HG02970 (cell line): Measurements from ENCODE around the gene CCDC142.
A peak's percentile ranks its signal among the peaks of the same experiment; 100 is the strongest.

Experiments
- ATAC-seq: cut with Tn5 transposase; IDR thresholded peaks from one replicate; pipeline ENCODE4 v1.9.1; 2021; ENCODE audit warnings: mild to moderate bottlenecking, moderate library complexity, moderate number of reproducible peaks; ENCODE audit not compliant: unreplicated experiment, low FRiP score

The CCDC142 gene

DNA sequence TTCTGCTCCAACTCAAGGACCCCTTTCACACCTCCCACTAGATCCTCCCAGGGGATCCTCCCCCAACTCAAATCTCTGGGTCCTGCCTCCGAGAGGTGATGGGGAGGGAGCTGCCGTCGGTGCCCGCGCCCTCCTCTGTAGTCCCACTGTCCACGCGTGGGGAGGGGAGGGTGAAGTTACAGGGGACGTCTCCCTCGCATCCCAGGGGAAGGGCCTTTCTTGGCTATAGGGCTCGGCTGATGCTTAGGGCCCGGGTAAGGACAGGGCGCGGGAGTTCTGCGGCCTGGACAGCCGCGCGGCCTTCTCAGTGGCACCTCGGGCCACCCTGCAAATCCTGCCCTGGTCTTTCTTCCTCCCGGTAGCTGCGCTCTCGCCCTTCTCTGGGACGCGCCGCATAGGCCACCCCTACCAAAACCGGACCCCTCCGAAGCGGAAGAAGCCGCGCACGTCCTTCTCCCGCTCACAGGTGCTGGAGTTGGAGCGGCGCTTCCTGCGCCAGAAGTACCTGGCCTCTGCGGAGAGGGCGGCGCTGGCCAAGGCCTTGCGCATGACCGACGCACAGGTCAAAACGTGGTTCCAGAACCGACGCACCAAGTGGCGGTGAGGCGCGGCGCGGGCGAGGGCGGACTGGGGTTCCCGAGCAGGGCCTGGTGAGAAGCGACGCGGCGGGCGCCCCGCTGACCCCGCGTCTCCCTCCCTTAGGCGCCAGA lies 32.6 kb upstream of the CCDC142 start:
- no peak for ATAC-seq

DNA sequence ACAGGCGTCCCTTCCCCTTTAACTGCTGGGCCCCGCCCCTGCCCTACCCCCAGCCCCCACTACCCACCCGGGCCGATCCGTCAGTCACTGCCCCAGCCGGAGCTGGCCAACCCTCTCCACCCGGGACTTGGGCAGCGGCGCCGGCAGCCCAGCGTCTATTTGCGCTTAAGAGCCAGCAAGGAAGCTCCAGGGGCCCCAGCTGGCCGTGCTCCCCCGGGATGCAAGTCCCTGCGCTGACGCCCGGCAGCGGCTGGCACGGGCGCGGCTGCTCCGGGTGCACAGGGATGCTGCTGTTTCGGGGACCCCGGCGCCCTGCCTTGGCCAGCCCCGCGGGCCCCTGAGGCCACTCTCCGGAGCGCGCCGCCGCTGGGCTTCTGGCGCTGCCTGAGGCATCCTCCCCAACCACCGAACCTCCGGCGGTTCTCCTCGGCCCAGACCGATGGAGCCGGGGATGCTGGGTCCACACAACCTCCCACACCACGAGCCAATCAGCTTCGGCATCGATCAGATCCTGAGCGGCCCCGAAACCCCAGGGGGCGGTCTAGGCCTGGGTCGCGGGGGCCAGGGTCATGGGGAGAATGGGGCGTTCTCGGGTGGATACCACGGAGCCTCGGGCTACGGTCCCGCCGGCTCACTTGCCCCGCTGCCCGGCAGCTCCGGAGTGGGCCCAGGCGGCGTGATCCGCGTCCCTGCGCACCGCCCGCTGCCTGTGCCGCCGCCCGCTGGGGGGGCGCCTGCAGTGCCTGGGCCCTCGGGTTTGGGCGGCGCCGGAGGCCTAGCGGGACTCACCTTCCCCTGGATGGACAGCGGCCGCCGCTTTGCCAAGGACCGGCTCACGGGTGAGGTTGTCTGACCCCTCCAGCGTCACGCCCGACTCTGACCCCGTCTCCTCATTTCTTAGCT lies 31.8 kb upstream of the CCDC142 start, which contains the start of gene TLX2:
Gene TLX2, plus strand, starts transcription at position 83 of the 903 bp plus-strand sequence. Its CDS starts 357 bp downstream, at position 440.
- ATAC-seq: no peak

DNA sequence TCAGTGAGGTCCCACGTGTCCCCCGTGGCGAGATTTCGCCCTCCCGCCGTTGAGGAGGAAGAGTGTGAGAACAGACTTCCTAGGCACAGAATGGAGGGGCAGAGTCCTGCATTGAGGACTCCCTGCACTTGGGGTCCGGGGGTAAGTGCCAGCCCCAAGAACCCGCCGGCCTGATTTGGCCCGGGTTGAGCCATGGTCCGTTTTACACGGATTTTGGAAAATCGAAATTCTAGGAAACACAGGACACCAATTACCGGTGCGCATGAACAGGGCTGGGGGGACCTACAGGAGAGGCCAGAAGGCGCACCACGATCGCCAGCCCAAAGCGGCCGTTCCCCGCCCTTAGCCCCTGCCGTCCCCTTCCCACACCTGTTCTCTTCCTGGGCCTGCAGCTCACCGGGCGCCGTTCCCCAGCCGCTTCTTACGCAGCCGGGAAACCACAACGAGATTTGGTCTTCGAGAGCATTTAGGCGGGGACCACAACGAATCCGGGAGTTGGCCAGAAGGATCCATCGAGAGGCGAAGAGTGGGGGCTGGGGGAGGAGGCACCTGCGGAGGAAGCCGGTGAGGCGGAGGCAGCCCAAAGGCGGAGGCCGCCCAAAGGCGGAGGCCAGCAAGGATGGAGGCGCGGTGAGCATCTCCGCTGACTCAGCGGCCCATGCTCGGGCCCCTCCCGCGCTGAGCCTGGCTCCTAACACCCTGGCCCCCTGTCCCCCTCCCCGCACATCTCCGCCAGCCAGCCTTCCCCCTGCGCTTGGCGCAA lies 31.0 kb upstream of the CCDC142 start:
- no peak for ATAC-seq

DNA sequence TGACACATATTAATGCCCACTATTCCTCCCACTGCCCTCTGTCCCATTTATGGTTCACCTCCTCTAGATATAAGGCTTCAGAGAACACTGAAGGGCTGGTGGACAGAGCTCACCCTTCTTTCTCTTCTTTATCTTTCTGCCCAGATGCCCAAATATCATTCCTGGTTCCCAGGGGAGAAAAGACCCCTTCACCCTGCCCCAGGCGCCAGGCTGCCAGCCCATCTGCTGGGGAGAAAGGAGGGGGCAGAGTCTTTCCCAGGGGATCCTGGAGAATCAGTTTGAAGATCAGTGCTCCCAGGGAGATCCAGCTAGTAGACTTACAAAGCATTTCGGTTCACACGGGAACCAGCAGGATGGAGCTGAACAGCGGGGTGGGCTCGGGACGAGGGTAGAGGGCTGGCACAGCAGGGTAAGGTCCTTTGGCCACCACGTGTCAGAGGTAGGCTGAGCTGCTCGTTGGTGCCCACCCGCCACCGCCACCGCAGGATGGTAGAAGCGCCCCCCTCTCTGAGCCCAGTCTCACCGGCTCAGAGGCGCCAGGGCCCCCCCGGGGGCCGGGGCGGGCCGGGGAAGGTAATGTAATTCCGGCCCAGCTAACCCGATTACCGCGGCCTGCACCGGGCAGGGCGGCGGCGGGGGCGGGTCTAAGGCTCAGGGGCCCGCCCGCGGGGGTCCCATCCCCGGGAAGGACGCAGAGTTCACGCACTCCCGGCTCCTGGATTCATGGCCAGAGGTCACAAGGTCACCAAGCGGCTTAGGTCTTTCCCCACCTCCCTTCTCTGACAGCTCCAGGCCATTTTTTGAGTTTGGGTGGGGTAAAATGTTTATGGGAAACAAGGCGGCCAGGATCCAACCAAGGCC lies 30.2 kb upstream of the CCDC142 start:
- ATAC-seq: no peak

DNA sequence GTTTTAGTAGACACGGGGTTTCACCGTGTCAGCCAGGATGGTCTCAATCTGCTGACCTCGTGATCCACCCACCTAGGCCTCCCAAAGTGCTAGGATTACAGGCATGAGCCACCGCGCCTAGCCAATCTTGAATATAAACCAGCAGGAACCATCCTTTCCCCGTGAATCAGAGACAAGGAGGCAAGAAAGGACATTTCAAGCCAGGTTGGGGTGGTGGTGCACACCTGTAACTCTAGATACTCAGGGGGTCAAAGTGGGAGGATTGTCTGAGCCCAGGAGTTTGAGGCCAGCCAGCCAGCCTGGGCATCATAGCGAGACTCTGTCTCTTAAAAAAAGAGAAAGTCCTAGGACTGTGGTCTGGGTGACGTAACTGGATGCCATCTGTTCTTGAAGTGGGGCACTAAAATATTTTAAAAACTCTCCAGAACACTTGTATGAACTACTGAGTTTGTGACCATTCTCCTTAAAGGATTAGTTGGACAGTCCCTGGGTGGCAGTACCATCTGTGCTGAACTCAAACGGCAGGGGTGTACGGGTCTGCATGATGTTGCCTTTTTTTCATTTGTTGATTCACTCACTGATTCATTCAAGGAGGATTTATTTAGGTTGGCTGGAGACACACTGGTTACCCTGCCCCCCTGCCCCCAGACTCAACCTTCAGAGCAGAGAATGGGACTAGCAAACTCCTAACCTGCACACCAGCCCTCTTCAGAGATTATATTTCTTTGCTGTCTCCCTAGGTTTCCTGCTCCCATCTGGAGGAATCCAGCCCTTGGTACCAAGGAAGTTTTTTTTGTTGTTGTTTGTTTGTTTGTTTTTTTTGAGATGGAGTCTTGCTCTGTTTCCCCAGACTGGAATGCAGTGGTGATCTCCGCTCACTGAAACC lies 28.5 kb upstream of the CCDC142 start:
- no peak for ATAC-seq

DNA sequence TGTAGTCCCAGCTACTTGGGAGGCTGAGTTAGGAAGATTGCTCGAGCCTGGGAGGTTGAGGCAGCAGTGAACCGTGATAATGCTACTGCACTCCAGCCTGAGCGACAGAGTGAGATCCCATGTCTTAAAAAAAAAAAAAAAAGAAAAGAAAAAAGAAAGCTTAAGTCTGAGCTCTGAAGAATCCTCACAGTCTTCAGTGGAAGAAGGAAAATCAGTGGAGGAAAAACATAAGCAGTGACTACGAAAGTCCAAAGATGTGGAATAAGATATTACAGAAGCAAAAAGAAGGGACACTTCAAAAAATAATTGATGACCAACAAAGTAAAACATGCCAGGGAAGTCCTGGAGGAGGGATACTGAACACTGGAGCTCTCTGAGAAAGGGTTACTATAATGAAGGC lies 27.5 kb upstream of the CCDC142 start:
- ATAC-seq: no peak

DNA sequence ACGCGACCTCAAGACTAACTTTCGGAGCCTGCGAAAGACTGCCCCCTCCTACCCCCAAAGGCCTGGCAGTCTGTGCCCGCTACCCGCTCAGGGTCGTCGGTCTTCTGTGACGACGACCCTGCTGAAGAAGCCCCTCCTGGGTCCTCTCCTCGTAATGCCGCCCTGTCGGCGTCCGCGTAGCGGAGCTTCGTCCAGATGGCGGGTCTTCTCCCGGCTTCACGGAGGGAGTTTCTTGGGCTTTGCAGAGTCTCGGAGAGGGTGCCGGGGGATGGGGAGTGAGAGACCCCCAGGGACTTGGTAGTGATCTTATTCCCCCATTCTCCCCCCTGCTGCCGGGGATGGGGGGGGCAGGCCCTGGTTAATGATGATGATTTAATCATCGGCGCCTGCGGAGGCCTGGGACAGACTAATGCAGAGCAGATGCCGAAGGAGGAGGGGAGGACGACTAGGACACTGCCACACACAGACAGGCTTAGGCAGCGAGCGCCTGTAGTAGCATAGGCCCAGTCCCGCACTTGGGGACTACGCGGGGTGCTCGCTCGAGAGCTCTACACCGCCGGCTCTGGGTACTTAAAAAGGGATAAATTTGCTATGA lies 25.2 kb upstream of the CCDC142 start:
- ATAC-seq: peak; percentile 6

DNA sequence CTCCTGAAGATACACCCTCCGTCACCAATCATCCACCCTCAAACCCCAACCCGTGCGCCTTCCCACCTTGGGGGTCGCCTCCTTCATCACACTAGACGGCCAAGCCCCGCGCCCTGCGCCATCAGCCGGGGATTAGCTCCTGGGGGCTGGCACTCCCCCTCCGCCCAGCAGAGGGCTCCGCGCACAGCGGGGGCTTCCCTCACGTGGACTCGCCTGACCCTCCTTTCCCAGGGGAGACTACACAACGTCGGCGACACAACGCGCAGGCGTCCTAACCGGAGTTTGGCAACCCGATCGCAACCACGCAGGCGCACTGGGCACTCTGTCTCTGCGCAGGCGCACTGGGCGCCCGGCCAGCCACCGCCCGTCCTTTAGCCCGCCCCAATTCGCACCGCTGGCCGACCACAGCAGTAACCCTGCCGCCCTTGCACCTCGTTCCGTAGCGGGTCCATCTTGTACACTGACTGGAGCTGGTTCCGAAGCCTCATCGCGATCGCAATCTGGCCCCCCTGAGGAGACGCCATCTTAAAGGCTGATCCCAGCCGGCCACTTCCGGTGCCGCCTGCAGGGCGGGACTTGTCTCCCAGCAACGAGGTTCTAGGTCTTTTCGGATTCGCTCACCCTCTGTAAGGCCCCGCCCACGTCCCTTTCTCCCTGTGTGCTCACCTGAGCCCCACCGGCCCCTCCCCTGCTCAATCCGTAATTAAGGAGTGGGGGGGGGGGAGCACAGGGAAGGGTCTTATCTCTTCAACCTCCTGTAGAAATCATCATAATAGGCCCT lies 24.5 kb upstream of the CCDC142 start, which contains the start of gene PCGF1:
Gene PCGF1, minus strand, starts transcription at position 551 of the 781 bp plus-strand sequence. Its CDS starts 27 bp downstream, at position 524.
- ATAC-seq: peak; percentile 84

DNA sequence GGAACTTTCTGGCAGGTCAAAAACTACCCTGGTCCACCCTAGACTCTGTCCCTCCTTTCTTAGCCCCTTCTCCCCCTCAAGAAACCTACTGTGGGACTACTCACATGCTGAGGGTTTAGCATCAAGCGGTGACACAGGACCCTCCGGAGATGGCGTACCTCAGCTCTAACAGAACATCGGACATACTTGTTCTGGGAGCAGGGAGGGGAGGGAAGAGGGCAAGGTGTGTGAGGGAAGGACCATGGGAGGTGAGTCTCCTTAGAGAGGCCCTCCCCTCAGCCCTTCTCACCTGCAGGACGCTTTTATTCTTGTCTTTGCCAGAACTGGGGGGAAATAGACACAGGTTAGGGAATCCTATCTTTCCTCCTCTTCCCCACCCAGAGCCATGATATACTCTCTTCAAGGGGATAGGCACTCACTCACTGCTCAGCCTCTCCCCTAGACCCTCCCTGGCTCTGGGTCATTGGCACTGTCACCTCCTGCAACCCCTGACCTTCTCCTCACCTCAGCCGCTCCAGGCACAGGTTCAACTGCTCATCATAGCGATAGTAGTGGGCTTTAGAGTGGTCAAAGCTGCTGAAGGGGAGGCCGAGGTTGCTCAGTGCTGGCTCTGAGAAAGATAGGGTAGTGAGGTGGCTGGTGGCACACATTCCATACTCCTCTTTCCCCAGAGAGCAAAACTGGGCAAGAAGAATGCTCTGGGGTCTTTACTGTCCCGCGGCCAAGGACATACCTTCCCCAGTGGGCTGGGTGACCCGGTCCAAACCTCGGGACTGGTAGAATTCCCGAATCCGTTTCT lies 22.8 kb upstream of the CCDC142 start:
- ATAC-seq: no peak

DNA sequence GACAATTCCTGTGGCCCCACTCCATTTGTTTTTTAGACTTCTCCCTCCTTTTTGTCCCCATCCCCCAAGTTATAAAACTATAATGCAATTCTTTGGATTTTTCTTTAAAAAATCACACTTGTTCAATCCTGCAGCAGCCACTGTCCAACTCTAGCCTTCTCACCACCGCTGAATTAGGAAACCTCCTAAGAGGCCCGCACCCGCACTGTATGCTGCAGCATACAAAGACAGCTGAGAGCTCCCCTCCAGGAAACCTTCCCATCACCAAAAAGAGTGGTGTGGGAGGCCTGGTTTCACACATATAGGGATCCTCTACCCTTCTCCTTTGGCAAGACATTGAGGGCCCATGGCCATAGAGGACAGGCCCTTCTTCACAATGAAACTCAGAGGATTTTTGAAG lies 21.8 kb upstream of the CCDC142 start:
- no peak for ATAC-seq

DNA sequence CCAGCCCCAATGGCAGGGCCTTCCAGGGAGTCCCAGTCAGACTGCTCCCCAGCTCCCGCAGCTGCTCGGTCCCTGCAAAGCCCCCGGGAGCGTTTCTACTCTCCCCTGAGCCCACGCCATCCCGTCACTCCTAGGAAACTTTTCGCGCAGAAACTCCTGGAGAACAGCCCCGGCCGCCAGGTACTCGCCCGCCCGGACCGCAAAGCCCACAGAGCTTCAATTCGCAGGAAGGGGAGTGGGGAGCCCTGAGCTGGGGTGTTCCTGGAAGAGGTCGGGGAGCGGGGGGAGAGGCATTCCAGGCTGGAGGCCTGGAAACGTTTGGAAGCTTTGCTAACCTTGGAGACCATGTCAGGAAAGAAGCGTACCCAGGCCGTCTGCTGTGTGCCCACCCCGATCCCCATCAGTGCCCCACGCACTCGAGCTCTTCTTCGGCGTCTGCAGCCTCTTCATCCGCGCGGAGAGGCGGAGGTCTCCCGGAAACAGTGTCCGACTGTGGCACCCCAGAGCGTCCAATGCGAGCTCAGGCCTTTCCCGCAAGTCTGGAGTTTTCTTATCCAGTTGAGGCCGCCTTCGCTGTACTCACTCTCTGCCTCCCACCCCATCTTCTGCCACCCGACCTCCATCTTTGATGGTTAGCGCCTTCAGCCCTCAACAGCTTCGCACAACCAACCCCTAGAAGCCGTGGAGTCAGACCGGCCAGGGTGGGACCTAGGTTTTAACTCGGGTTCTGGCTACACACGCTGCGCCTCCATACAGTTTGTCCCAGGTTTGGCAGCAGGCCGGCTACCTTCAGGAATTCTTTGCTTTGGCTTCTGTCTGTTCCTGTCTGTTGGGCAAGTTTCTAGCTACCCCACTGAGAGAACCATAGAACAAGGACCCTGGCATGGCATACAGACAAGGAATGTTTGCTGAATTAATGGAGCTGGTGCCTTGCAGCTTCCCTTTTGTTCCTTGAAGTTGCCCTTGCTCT lies 21.0 kb upstream of the CCDC142 start:
- no peak for ATAC-seq

DNA sequence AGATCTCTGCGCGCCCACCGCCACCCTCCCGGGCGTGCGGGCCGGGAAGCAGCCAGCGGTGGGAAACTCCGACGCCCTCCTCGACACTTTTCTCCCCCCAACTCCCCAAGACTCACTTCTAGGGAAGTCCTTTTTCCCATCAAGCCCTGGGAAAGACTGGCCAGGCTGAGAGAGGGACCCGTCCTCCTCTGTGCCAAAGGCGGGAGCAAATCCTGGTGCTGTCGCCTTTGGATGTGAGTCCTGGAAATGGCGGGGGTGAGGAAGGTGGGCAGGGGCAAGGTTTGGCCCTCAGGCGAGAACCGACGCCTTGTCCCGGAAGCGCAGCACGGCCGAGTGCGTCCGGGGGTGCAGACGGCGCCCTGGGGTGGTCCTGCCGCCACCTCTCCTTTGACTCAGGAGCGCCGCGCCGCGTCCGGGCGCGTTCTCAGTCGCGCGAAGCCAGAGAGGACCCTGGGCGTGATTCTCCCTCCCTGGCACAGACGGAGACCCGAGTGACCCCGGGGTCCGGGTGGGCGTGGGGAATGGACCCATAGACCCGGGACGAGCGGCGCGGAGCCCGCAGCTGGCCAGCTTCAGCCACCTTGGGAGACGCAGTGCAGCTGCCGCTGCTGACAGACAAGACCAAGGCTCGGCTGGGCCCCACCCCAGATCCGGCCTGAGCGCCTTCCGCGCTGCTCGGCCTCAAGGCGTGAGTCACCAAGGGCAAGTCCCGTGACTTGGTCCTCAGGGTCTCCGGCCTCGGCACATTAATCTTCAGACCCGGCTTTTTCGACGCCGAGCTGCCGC lies 20.1 kb upstream of the CCDC142 start:
- no peak for ATAC-seq

DNA sequence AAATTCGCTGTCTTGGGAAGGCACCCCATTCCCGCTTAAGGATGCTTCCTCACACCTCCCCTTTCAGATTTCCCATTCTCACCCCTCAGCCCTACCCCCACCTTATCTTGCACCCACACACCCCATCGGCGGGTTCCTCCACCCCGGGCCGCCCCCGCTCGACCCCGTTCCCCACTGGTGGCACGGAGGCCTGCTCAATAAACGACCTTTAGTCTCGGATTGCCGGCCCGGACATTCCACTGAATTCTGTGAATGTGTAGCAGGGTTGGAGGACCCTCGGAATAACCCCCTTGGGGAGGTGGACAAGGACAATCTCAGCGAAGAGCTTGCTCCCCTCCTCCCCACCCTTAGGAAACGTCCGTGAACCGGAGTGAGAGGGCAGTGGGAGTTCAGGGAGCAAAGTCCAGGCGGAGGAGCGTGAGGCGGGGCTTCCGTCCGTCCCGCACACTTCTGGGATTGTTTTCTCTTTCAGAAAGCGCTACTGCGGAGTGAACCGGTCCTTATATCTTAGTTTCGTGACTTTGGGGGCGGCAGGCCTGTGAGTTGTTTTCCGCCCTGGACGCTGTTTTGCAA lies 19.4 kb upstream of the CCDC142 start:
- no peak for ATAC-seq

DNA sequence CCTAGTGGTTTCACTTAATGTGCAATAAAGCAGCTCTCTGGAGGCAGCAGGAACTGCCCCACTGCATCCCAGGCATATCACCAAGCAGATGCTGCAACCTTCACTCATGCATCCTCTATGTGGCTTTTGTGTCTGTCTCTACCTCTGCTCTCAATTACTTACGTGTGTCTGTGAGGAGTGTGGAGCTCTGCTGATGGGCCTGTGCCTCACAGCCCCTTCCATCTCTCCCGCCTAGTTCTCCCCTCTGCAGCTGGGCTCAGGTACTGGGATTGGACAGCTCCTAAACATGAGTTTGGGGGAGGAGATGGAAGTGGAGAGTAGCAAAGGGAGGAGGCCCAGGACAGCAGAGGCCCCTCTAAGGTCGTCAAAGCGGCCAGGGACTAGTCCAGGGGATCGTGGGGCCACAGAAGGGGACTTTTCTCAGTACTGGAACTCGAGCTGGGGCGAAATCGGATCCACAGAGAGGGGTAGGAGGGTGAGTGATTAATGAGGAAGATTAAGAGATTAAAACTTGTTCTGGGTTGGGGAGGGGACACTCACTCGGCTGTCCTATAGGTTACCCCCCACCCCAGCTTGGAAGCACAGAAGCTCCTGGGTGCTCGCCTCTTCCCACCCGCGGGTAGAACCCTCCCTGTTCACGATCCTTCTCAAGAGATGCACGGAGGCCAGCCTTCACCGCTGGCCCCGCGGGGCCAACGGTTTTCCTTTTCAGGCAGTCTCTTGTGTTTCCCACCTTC lies 18.7 kb upstream of the CCDC142 start:
- ATAC-seq: no peak
